KBM-7 (cell line): ENCODE results near the gene ANKRD20A1.
"Not testable (repeated sequence)": the region's sequence is repeated elsewhere in the genome, so short reads cannot be mapped to it uniquely, and the experiment has no call there.

ENCODE experiments used
- DNase-seq: peaks from one replicate; pipeline ENCODE4 v3.0.0-alpha.2; 2015
- in situ Hi-C: fragments of 300-500 bp; cut with MboI; formaldehyde crosslinking; loops from 2 replicates; pipeline ENCODE4 v1.14.3; 2020; ENCODE audit warnings: low sequenced_read_pairs, low pct_unique_long_range_greater_than_20kb, mixed read lengths

Gene ANKRD20A1

DNA sequence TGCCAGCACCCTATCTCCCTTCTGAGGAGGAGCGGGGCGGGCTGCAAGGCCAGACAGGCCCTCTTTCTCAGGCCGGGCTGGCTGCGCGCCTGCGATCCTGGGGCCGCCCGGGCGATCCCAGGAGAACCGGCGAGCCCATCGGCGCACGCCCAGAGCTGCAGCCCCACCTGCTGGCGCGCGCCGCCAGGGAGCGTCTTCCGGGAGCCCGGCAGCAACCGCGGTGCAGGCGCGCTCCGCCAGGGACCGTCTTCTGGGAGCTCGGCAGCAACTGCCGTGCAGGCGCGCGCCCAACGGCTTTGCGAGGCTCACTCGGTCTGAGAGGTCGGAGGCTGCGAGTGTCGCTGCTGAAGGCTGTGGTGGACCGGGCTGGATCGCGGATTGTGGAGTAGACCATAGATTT, at the start of gene ANKRD20A1:
Gene ANKRD20A1 (plus strand): TSS at position 61 of the 400 bp plus-strand sequence. CDS start 496 bp downstream, outside the sequence.
- in situ Hi-C loops, DNase-seq: not testable (repeated sequence)

DNA sequence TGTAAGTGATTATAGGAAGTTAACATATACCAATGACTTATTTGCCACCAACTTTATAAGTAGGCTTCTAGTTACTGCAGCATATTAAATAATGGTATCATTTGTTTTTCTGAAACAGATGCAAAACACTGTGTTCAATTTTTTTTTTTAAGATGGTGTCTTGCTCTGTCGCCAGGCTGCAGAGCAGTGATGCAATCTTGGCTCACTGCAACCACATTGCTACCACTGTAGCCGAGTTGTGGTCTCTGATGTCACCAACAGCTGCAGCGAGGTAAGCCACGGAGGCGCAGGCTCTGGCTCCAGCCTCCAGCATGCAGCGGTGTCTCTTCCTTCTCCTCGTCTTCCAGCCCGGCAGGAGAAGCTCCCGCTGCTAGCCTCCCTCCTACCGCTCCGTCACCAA, 26.6 kb upstream of the ANKRD20A1 start:
- in situ Hi-C loops: not testable (repeated sequence)
- peak; percentile 15 for DNase-seq
